Inflammatory macrophage treated with lipopolysaccharide for 1 hour (primary cell): ENCODE results near the gene GDPD2.
A peak's percentile ranks its signal among the peaks of the same experiment; 100 is the strongest.

Experiments
- DNase-seq, 2 donors: peaks; one replicate each; pipeline ENCODE4 v3.0.0-alpha.2; 2020 to 2022

GDPD2 gene

GRCh38 chrX:70437921-70438665 is 15.0 kb downstream of the GDPD2 start:
- DNase-seq = no peak

GRCh38 chrX:70439016-70439415 is 15.9 kb downstream of the GDPD2 start:
- no peak for DNase-seq

- no peak for DNase-seq
Observed at GRCh38 chrX:70442224-70442623, 19.1 kb downstream of the GDPD2 start.

GRCh38 chrX:70444326-70444945 is 21.3 kb downstream of the GDPD2 start, which contains the start of gene DLG3:
Gene DLG3, plus strand, starts transcription at chrX:70444835. Its CDS starts 367 bp downstream, at chrX:70445202.
- no peak for DNase-seq

GRCh38 chrX:70444946-70445656 is 22.0 kb downstream of the GDPD2 start:
- DNase-seq = no peak

- DNase-seq = no peak
Observed at GRCh38 chrX:70445951-70446350, 22.8 kb downstream of the GDPD2 start.

- no peak for DNase-seq
Observed at GRCh38 chrX:70446380-70447350, 23.6 kb downstream of the GDPD2 start.

- DNase-seq = no peak
Observed at GRCh38 chrX:70449457-70449966, 26.4 kb downstream of the GDPD2 start.

GRCh38 chrX:70452143-70452733 is 29.1 kb downstream of the GDPD2 start:
- DNase-seq = peak in 1 of 2 donors; percentile 62

- no peak for DNase-seq
Observed at GRCh38 chrX:70453024-70453618, 30.0 kb downstream of the GDPD2 start.

GRCh38 chrX:70454441-70455365 is 31.6 kb downstream of the GDPD2 start:
- DNase-seq = peak in 1 of 2 donors; percentile 51

GRCh38 chrX:70455366-70456202 is 32.5 kb downstream of the GDPD2 start:
- DNase-seq = no peak

- no peak for DNase-seq
Observed at GRCh38 chrX:70456256-70456655, 33.1 kb downstream of the GDPD2 start.

- no peak for DNase-seq
Observed at GRCh38 chrX:70461026-70461425, 37.9 kb downstream of the GDPD2 start.

GRCh38 chrX:70464051-70464450 is 40.9 kb downstream of the GDPD2 start:
- DNase-seq = no peak

GRCh38 chrX:70466968-70467367 is 43.9 kb downstream of the GDPD2 start:
- no peak for DNase-seq

GRCh38 chrX:70468709-70469108 is 45.6 kb downstream of the GDPD2 start:
- DNase-seq = no peak

- DNase-seq = peak; percentile 22 to 37
Observed at GRCh38 chrX:70470850-70471289, 47.8 kb downstream of the GDPD2 start.
